Measurements from ENCODE around the gene ZNF264.

The ZNF264 gene

DNA sequence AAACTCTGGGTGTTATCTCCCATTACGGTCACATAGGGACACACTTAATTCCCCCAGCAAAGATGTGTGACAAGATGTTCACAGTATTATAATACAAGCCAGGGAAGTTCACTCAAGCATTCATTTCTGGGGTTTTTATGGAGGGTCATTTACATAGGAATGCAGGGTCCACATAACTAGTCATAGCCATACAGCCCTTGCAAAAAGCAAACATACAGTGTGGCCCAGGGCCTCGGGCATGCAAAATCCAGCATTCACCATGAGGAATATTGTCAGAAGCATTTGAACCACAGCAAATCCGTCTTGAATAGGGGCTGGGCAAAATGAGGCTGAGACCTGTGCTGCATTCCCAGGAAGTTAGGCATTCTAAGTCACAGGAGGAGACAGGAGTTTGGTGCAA, 76.0 kb downstream of the ZNF264 start:
- TF ChIP-seq ZFX (IDR thresholded peaks at IDR 0.05; ENCODE audit: borderline replicate concordance), result no peak
- TF ChIP-seq, protein P1, sequence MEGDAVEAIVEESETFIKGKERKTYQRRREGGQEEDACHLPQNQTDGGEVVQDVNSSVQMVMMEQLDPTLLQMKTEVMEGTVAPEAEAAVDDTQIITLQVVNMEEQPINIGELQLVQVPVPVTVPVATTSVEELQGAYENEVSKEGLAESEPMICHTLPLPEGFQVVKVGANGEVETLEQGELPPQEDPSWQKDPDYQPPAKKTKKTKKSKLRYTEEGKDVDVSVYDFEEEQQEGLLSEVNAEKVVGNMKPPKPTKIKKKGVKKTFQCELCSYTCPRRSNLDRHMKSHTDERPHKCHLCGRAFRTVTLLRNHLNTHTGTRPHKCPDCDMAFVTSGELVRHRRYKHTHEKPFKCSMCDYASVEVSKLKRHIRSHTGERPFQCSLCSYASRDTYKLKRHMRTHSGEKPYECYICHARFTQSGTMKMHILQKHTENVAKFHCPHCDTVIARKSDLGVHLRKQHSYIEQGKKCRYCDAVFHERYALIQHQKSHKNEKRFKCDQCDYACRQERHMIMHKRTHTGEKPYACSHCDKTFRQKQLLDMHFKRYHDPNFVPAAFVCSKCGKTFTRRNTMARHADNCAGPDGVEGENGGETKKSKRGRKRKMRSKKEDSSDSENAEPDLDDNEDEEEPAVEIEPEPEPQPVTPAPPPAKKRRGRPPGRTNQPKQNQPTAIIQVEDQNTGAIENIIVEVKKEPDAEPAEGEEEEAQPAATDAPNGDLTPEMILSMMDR (IDR thresholded peaks at IDR 0.05), result no peak
- H3K27ac ChIP-seq, result no peak overlapping the region

DNA sequence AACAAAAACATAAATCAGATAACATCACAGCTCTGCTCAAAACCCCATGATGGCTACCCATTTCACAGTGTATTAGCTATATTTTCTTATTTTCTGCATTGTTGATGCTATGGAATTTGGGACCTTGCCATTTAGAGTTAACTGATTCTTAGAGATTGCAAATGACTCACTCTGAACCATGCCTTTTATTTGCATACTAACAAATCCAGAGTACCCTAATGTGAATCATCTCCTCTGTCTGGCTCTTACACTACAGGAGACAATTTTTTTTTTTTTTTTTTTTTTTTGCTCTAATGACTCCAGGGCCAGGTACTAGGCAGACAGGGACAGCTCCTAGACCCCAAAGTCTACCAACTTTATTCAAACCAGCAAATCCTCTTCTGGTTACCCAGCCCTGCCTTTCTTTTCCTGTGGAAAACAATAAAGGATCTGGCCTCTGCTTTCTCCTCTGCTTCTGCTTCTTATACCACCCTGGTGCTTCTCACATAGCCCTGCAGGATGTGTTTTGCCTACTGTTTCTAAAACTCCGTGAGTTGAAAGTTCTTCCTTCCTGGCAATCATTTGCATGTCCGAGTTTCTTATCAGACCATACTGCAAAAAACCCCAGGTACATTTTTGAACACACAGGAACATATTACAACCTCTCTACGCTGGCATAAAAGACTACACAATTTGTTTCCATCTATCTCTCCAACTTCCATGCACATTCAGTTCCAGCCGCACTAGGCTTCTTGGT, 78.4 kb downstream of the ZNF264 start:
- TF ChIP-seq, protein P1 (IDR thresholded peaks at IDR 0.05), result no peak
- TF ChIP-seq ZFX (IDR thresholded peaks at IDR 0.05; ENCODE audit: borderline replicate concordance), result no peak
- H3K27ac ChIP-seq, result no peak overlapping the region

DNA sequence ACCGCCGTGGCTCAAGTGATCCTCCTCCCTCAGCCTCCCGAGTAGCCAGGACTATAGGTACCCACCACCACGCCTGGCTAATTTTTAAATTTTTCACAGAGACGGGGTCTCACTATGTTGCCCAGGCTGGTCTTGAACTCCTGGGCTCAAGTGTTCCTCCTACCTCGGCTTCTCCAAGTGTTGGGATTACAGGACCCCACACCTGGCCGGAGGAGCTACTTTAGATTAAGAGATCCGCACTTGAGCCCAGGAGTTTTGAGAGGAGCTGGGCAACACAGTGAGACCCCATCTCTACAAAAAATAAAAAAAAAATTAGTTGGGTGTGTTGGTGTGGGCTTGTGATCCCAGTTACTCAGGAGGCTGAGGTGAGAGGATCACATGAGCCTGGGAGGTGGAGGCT, 80.0 kb downstream of the ZNF264 start:
- TF ChIP-seq, protein P1 (IDR thresholded peaks at IDR 0.05), result no peak
- no peak for TF ChIP-seq ZFX (IDR thresholded peaks at IDR 0.05; ENCODE audit: borderline replicate concordance)
- H3K27ac ChIP-seq, result no peak overlapping the region

Measured in 22Rv1 (cell line).